ENCODE measurements around the gene GALNT1. TPM values are rescaled to one million over a fixed set of nuclear protein-coding genes. Genes with fewer than 3 reads are reported as not detected.

Gene GALNT1
- total RNA-seq, 4 donors from 2014 or later = 47.6 to 129 (median 73.5) TPM

- Histone ChIP-seq H3K27me3 (no peaks in the 10 kb centered on the region), H3K36me3 (no peaks in the 10 kb centered on the region), H3K9me3 (no peaks in the 10 kb centered on the region), H3K4me1 (no peaks in the 10 kb centered on the region), H3K4me3 (no peak overlapping the region), H3K27ac (no peak overlapping the region)
- 72 to 76% methylated on average over 3 of the region's 3 CpGs for WGBS, 2 donors
- intact Hi-C loops (cut with DNase I) = no loop called here
- no peak for DNase-seq
- TF ChIP-seq POLR2A (IDR thresholded peaks at IDR 0.05) = no peak
- TF ChIP-seq, protein P1, sequence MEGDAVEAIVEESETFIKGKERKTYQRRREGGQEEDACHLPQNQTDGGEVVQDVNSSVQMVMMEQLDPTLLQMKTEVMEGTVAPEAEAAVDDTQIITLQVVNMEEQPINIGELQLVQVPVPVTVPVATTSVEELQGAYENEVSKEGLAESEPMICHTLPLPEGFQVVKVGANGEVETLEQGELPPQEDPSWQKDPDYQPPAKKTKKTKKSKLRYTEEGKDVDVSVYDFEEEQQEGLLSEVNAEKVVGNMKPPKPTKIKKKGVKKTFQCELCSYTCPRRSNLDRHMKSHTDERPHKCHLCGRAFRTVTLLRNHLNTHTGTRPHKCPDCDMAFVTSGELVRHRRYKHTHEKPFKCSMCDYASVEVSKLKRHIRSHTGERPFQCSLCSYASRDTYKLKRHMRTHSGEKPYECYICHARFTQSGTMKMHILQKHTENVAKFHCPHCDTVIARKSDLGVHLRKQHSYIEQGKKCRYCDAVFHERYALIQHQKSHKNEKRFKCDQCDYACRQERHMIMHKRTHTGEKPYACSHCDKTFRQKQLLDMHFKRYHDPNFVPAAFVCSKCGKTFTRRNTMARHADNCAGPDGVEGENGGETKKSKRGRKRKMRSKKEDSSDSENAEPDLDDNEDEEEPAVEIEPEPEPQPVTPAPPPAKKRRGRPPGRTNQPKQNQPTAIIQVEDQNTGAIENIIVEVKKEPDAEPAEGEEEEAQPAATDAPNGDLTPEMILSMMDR (IDR thresholded peaks at IDR 0.05) = no peak
Measured at GRCh38 chr18:35728676-35729075, 147.1 kb downstream of the GALNT1 start.

DNA sequence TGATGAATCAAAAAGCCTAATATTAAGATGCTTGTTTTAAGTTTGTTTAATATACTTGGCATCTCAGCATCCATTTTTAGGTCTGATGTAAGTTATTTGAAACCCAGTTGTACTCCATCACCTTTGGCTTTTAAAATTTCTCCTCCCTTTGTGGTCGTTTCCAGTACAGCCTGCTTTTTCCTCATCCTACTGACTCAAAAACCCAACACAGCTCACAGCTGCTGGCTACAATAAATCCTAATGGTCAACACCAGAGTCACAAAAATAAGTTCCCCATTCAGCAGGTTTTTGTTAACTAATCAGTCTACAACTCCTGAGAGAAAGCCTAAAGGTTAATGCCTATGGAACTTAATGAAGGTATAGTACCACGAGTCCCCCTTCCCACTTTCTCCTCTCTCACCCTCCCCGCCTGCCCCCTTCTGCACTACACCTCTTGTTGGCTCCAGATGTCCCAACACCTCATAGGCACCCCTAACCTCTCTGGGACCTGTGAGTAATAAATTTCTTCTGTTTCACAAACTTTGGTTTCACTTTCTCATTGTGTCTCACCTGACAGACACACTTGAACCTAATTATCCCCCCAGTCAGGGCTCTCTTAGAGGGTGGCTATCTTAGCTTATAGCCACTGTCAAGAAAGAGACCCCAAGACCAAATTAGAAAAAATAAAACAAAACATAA lies 148.6 kb downstream of the GALNT1 start:
- TF ChIP-seq, protein P1 (IDR thresholded peaks at IDR 0.05) = no peak
- TF ChIP-seq POLR2A (IDR thresholded peaks at IDR 0.05) = no peak
- WGBS, 2 donors = 69% methylated on average over 3 of the region's 3 CpGs
- no peak overlapping the region for H3K4me3 ChIP-seq
- H3K4me1 ChIP-seq = no peaks in the 10 kb centered on the region
- intact Hi-C loops (cut with DNase I) = no loop called here
- no peaks in the 10 kb centered on the region for H3K36me3 ChIP-seq
- H3K27ac ChIP-seq = no peak overlapping the region
- no peaks in the 10 kb centered on the region for H3K27me3 ChIP-seq
- no peaks in the 10 kb centered on the region for H3K9me3 ChIP-seq
- no peak for DNase-seq

DNA sequence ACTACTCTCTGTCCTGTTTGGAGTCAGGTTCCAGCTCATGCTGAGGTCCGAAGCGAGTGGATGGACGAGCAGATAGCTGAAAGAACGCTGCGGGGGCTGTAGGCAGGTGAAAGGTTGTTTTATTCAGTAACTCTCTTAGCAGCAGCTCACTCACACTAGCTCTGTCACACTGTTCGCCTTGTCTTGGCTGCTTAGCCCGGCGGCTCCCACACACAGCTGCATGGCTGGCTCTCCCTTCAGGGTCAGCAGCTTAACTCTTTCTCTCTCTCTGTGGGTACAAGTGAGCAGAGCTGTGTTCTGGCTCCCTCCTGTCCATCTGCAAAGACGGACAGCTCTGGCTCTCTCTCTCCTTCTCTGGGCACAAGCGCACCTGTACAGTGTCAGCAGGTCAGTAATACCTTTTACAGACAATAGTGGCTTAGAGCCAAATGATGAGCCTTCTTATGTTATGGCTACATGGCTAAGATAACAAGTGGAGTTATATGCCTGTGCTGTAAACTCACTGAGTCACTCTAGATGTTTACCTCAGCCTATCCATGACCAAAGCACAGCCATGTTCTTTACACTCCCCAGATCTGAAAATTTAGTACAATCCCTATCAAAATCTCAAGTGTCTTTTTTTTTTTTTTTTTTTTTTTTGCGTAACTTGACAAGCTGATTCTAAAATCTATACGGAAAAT lies 149.3 kb downstream of the GALNT1 start:
- no peaks in the 10 kb centered on the region for H3K9me3 ChIP-seq
- H3K36me3 ChIP-seq = no peaks in the 10 kb centered on the region
- H3K27ac ChIP-seq = no peak overlapping the region
- TF ChIP-seq POLR2A (IDR thresholded peaks at IDR 0.05) = no peak
- TF ChIP-seq, protein P1 (IDR thresholded peaks at IDR 0.05) = no peak
- no peaks in the 10 kb centered on the region for H3K27me3 ChIP-seq
- H3K4me3 ChIP-seq = no peak overlapping the region
- 78 to 83% methylated on average over 12 of the region's 12 CpGs for WGBS, 2 donors
- intact Hi-C loops (cut with DNase I) = no loop called here
- no peak for DNase-seq
- no peaks in the 10 kb centered on the region for H3K4me1 ChIP-seq

- intact Hi-C loops (cut with DNase I) = no loop called here
- TF ChIP-seq, protein P1 (IDR thresholded peaks at IDR 0.05) = no peak
- TF ChIP-seq POLR2A (IDR thresholded peaks at IDR 0.05) = no peak
- DNase-seq = no peak
Measured at GRCh38 chr18:35731701-35732100, 150.2 kb downstream of the GALNT1 start.

DNA sequence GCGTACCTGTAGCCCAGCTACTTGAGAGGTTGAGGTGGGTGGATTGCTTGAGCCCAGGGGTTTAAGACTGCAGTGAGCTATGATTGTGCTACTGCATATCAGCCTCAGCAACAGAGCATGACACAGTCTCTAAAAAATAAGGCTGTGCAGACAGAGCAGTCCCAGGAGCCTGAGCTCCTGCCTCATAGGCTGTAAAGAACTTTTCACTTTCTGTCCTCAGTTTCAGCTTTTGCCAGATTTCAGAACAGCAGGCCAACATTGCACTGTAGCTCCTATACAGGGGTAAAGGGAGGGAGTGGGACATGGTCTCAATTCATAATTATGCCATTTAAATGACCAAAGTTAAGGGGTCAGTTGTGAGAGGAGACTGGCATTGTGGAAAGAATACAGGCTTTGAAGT lies 150.6 kb downstream of the GALNT1 start:
- Histone ChIP-seq H3K36me3 (no peaks in the 10 kb centered on the region), H3K4me1 (no peaks in the 10 kb centered on the region), H3K9me3 (no peaks in the 10 kb centered on the region), H3K27me3 (no peaks in the 10 kb centered on the region), H3K4me3 (no peak overlapping the region), H3K27ac (no peak overlapping the region)
- no peak for DNase-seq
- TF ChIP-seq POLR2A (IDR thresholded peaks at IDR 0.05) = no peak
- TF ChIP-seq, protein P1 (IDR thresholded peaks at IDR 0.05) = no peak
- 67 to 92% methylated on average over 1 of the region's 1 CpG for WGBS, 2 donors
- intact Hi-C loops (cut with DNase I) = no loop called here

More at GRCh38 chr18:35731701-35732100, 150.2 kb downstream of the GALNT1 start:
- H3K36me3 ChIP-seq = no peaks in the 10 kb centered on the region
- H3K27ac ChIP-seq = no peak overlapping the region
- no peak overlapping the region for H3K4me3 ChIP-seq
- H3K27me3 ChIP-seq = no peaks in the 10 kb centered on the region
- no peaks in the 10 kb centered on the region for H3K9me3 ChIP-seq
- no peaks in the 10 kb centered on the region for H3K4me1 ChIP-seq

All from esophagus squamous epithelium (tissue), 5 donors.